Pancreas (tissue), 10 donors: ENCODE results near the gene DDB1. TPM values are rescaled to one million over a fixed set of nuclear protein-coding genes. Genes with fewer than 3 reads are reported as not detected.

Experiments
- ATAC-seq, 4 donors: fragments of 200-7000 bp; cut with Tn5 transposase; one replicate each; pipeline versions ENCODE4 v1.8.0 to v1.9.1; 2020; ENCODE audit warnings: mild to moderate bottlenecking in 4 of 4, moderate library complexity in 4 of 4
- DNase-seq, 6 donors: peaks; one replicate each; pipeline ENCODE4 v3.0.0-alpha.2; 2020
- FAIRE-seq: peaks from 2 replicates; lab custom pipeline; 2012; peaks lifted over from hg19 to GRCh38; lab: Jason Lieb, UNC
- H3K27ac ChIP-seq, 4 donors: fragments of 200-600 bp; sonication (generic); 1 replicate in 3 of 4; 2 replicates in 1 of 4; pipeline versions ENCODE4 v1.5.0 to v1.8.0; 2020
- H3K27me3 ChIP-seq, 4 donors: fragments of 200-600 bp; one replicate each; pipeline ENCODE4 v1.8.0; 2021
- H3K36me3 ChIP-seq, 3 donors: fragments of 200-600 bp; sonication (generic) in 1 of 3; one replicate each; pipeline versions ENCODE4 v1.5.0 to v1.8.0; 2020 to 2021
- H3K4me1 ChIP-seq, 3 donors: fragments of 200-600 bp; one replicate each; pipeline ENCODE4 v1.8.0; 2021
- H3K4me3 ChIP-seq, 4 donors: fragments of 200-600 bp; sonication (generic) in 2 of 4; one replicate each; pipeline versions ENCODE4 v1.5.0 to v1.8.0; 2020 to 2021
- H3K9me3 ChIP-seq, 4 donors: fragments of 200-600 bp; one replicate each; pipeline ENCODE4 v1.8.0; 2021
- CTCF ChIP-seq, 4 donors: fragments of 200-600 bp; sonication (generic) in 3 of 4; IDR thresholded peaks; one replicate each; pipeline versions ENCODE4 v1.5.0 to v1.8.0; 2021; ENCODE audit warnings: antibody characterized with exemption in 4 of 4
- WGBS, 2 donors: extraction: QIAGEN DNeasy Blood & Tissue Kit; methylation state at CpG; one replicate each; pipeline ENCODE4 v1.1.7; 2013; 5-methylcytosine and 5-hydroxymethylcytosine counted together
- intact Hi-C, 3 donors: fragments of 100-400 bp; cut with DNase I; formaldehyde crosslinking; loops; one replicate each; pipeline versions ENCODE4 v1.11.1 to v1.14.2; 2022
- polyA plus RNA-seq, 2 donors: library from polyadenylated mRNA; stranded (reverse); fragments of 200-250 nt; gene quantifications; one replicate each; pipeline ENCODE4 v1.2.3, GENCODE V29; 2013
- total RNA-seq, 6 donors: library from RNA; stranded (reverse); fragmentation: NEBNext Ultra II Directional in 4 of 6; extraction: Animal tissue kit (Norgen Biotek cat#: 25700) in 4 of 6; gene quantifications; one replicate each; pipeline versions ENCODE4 v1.2.1 to v1.2.4, GENCODE V29; 2021 to 2023
- donor health status: healthy with polysubstance abuse.
- donor health status: DM: no; HTN: no; CAD: no; lungs with moderate emphysema.
- donor health status: DM: no; HTN: no; CAD: no.
- donor health status: control.
- donor health status: control.
- donor health status: Bipolar disorder and iron deficiency.
- donor health status: DM: yes; HTN: yes; CAD: no.
- donor health status: DM: no; HTN: no; CAD: no.
- donor health status: DM: no; HTN: no; CAD: no.
- donor health status: DM: yes; HTN: yes; CAD: no.

DDB1 gene
- total and polyA plus RNA-seq, 8 donors: 50.9 to 84.4 (median 74.5) TPM

GRCh38 chr11:61357894-61358239 lies 25.0 kb upstream of the DDB1 start:
- Histone ChIP-seq H3K36me3 (peaks cover 0 to 5% (median 4%) of the 10 kb centered on the region in 3 donors), H3K27ac (no peak overlapping the region), H3K27me3 (no peaks in the 10 kb centered on the region), H3K4me3 (no peak overlapping the region), H3K9me3 (no peaks in the 10 kb centered on the region), H3K4me1 (peaks cover 0 to 10% (median under 1%) of the 10 kb centered on the region in 3 donors)
- DNase-seq (no peak), FAIRE-seq (no peak), ATAC-seq (no peak)
- WGBS, 2 donors: 93 to 95% methylated on average over 6 of the region's 6 CpGs
- no peak for TF ChIP-seq CTCF (IDR thresholded peaks at IDR 0.05)
- intact Hi-C loops: no loop called here

- DNase-seq (no peak), FAIRE-seq (no peak), ATAC-seq (no peak)
- Histone ChIP-seq H3K27me3 (no peaks in the 10 kb centered on the region), H3K4me3 (no peak overlapping the region), H3K4me1 (peaks cover 0 to 10% (median 0%) of the 10 kb centered on the region in 3 donors), H3K36me3 (peaks cover 0 to 7% (median 4%) of the 10 kb centered on the region in 3 donors), H3K9me3 (no peaks in the 10 kb centered on the region), H3K27ac (no peak overlapping the region)
- WGBS, 2 donors: 87 to 88% methylated on average over 9 of the region's 9 CpGs
- intact Hi-C loops: no loop called here
- no peak for TF ChIP-seq CTCF (IDR thresholded peaks at IDR 0.05)
These were observed 24.5 kb upstream of the DDB1 start for GRCh38 chr11:61357233-61357893.

GRCh38 chr11:61356706-61357105 lies 23.8 kb upstream of the DDB1 start:
- DNase-seq (no peak), ATAC-seq (no peak), FAIRE-seq (no peak)
- no peak for TF ChIP-seq CTCF (IDR thresholded peaks at IDR 0.05)
- H3K9me3 ChIP-seq: no peaks in the 10 kb centered on the region
- peaks cover 0 to 7% (median 4%) of the 10 kb centered on the region in 3 donors for H3K36me3 ChIP-seq
- H3K4me1 ChIP-seq: peaks cover 0 to 10% (median 0%) of the 10 kb centered on the region in 3 donors
- H3K27ac ChIP-seq: no peak overlapping the region
- no peaks in the 10 kb centered on the region for H3K27me3 ChIP-seq
- intact Hi-C loops: no loop called here
- 86 to 93% methylated on average over 4 of the region's 4 CpGs for WGBS, 2 donors
- no peak overlapping the region for H3K4me3 ChIP-seq

GRCh38 chr11:61354208-61354607 lies 21.3 kb upstream of the DDB1 start:
- DNase-seq: no peak
- Histone ChIP-seq H3K4me1 (no peaks in the 10 kb centered on the region), H3K36me3 (peaks cover 0 to 25% (median 4%) of the 10 kb centered on the region in 3 donors), H3K4me3 (no peak overlapping the region), H3K27me3 (no peaks in the 10 kb centered on the region), H3K27ac (no peak overlapping the region), H3K9me3 (no peaks in the 10 kb centered on the region)
- no peak for ATAC-seq
- no peak for FAIRE-seq
- 89 to 97% methylated on average over 2 of the region's 2 CpGs for WGBS, 2 donors
- intact Hi-C loops: no loop called here
- TF ChIP-seq CTCF (IDR thresholded peaks at IDR 0.05): no peak
